Skeletal muscle satellite cell (primary cell): ENCODE measurements around the gene DOLPP1.
"Not testable (repeated sequence)": the region's sequence is repeated elsewhere in the genome, so short reads cannot be mapped to it uniquely, and the experiment has no call there.

Experiments
- H3K27me3 ChIP-seq: 2 replicates; pipeline ENCODE4 v1.7.0; 2013; ENCODE audit warnings: low read length; ENCODE audit not compliant: control insufficient read depth, insufficient read depth
- H3K36me3 ChIP-seq: 2 replicates; pipeline ENCODE4 v1.7.0; 2013; ENCODE audit warnings: mild to moderate bottlenecking, control low read depth, low read length; ENCODE audit not compliant: insufficient read depth
- H3K4me1 ChIP-seq: 2 replicates; pipeline ENCODE4 v1.7.0; 2013; ENCODE audit warnings: low read length; ENCODE audit not compliant: control insufficient read depth, insufficient read depth
- H3K4me2 ChIP-seq: 2 replicates; pipeline ENCODE4 v1.7.0; 2013; ENCODE audit warnings: mild to moderate bottlenecking, low read length
- H3K4me3 ChIP-seq: 2 replicates; pipeline ENCODE4 v1.7.0; 2013; ENCODE audit warnings: low read length
- H3K9ac ChIP-seq: 2 replicates; pipeline ENCODE4 v1.7.0; 2013; ENCODE audit warnings: mild to moderate bottlenecking, low read depth, low read length, moderate library complexity
- H3K9me3 ChIP-seq: replicated peaks from 2 replicates; pipeline ENCODE4 v1.7.0; 2013; ENCODE audit warnings: mild to moderate bottlenecking, control low read depth, low read length

The DOLPP1 gene

GRCh38 chr9:129122976-129123375 lies 42.1 kb downstream of the DOLPP1 start:
- H3K27me3 ChIP-seq, H3K9me3 ChIP-seq, H3K4me3 ChIP-seq, H3K9ac ChIP-seq, H3K4me2 ChIP-seq: not testable (repeated sequence)
- peaks cover 34% of the 10 kb centered on the region for H3K36me3 ChIP-seq
- peaks cover 18% of the 10 kb centered on the region for H3K4me1 ChIP-seq

- no peak overlapping the region for H3K9ac ChIP-seq
- H3K4me1 ChIP-seq = peaks cover 18% of the 10 kb centered on the region
- H3K36me3 ChIP-seq = peaks cover 35% of the 10 kb centered on the region
These were observed 43.7 kb downstream of the DOLPP1 start for GRCh38 chr9:129124506-129125069.

GRCh38 chr9:129125478-129125877 lies 44.6 kb downstream of the DOLPP1 start:
- Histone ChIP-seq H3K36me3 (peaks cover 37% of the 10 kb centered on the region), H3K27me3 (no peaks in the 10 kb centered on the region), H3K9me3 (no peaks in the 10 kb centered on the region), H3K4me3 (no peak overlapping the region), H3K4me1 (peaks cover 18% of the 10 kb centered on the region), H3K9ac (no peak overlapping the region), H3K4me2 (no peak overlapping the region)

More at GRCh38 chr9:129124506-129125069, 43.7 kb downstream of the DOLPP1 start:
- H3K27me3 ChIP-seq = no peaks in the 10 kb centered on the region
- H3K9me3 ChIP-seq = no peaks in the 10 kb centered on the region
- H3K4me2 ChIP-seq = no peak overlapping the region
- no peak overlapping the region for H3K4me3 ChIP-seq

- Histone ChIP-seq H3K9ac (no peak overlapping the region), H3K4me1 (peaks cover 4% of the 10 kb centered on the region), H3K36me3 (peaks cover 39% of the 10 kb centered on the region)
These were observed 46.1 kb downstream of the DOLPP1 start for GRCh38 chr9:129126749-129127618.

GRCh38 chr9:129128689-129129088 lies 47.8 kb downstream of the DOLPP1 start:
- Histone ChIP-seq H3K9me3 (no peaks in the 10 kb centered on the region), H3K4me3 (no peak overlapping the region), H3K9ac (no peak overlapping the region), H3K4me1 (peaks cover 3% of the 10 kb centered on the region), H3K4me2 (no peak overlapping the region), H3K27me3 (no peaks in the 10 kb centered on the region), H3K36me3 (peaks cover 33% of the 10 kb centered on the region)

More at GRCh38 chr9:129126749-129127618, 46.1 kb downstream of the DOLPP1 start:
- H3K4me3 ChIP-seq = no peak overlapping the region
- H3K27me3 ChIP-seq = no peaks in the 10 kb centered on the region
- no peaks in the 10 kb centered on the region for H3K9me3 ChIP-seq
- no peak overlapping the region for H3K4me2 ChIP-seq

GRCh38 chr9:129130271-129130670 lies 49.4 kb downstream of the DOLPP1 start:
- H3K27me3 ChIP-seq, H3K9me3 ChIP-seq, H3K4me2 ChIP-seq, H3K4me3 ChIP-seq, H3K9ac ChIP-seq, H3K4me1 ChIP-seq: not testable (repeated sequence)
- peaks cover 24% of the 10 kb centered on the region for H3K36me3 ChIP-seq

- peaks cover under 1% of the 10 kb centered on the region for H3K4me1 ChIP-seq
These were observed 49.9 kb downstream of the DOLPP1 start for GRCh38 chr9:129130791-129131190.

GRCh38 chr9:129131300-129132145 lies 50.6 kb downstream of the DOLPP1 start:
- no peak overlapping the region for H3K4me2 ChIP-seq
- no peaks in the 10 kb centered on the region for H3K9me3 ChIP-seq
- H3K36me3 ChIP-seq = peaks cover 33% of the 10 kb centered on the region
- no peaks in the 10 kb centered on the region for H3K4me1 ChIP-seq
- no peak overlapping the region for H3K9ac ChIP-seq
- no peak overlapping the region for H3K4me3 ChIP-seq
- H3K27me3 ChIP-seq = no peaks in the 10 kb centered on the region

More at GRCh38 chr9:129130791-129131190, 49.9 kb downstream of the DOLPP1 start:
- Histone ChIP-seq H3K9ac (no peak overlapping the region), H3K9me3 (no peaks in the 10 kb centered on the region), H3K4me3 (no peak overlapping the region), H3K27me3 (no peaks in the 10 kb centered on the region), H3K4me2 (no peak overlapping the region), H3K36me3 (peaks cover 29% of the 10 kb centered on the region)

- Histone ChIP-seq H3K27me3 (no peaks in the 10 kb centered on the region), H3K36me3 (peaks cover 26% of the 10 kb centered on the region), H3K4me2 (no peak overlapping the region), H3K4me3 (no peak overlapping the region), H3K4me1 (peaks cover 1% of the 10 kb centered on the region), H3K9ac (no peak overlapping the region), H3K9me3 (no peaks in the 10 kb centered on the region)
These were observed 52.2 kb downstream of the DOLPP1 start for GRCh38 chr9:129133082-129133481.

- peaks cover 27% of the 10 kb centered on the region for H3K36me3 ChIP-seq
These were observed 54.6 kb downstream of the DOLPP1 start for GRCh38 chr9:129135476-129135875.

GRCh38 chr9:129136446-129137035 lies 55.6 kb downstream of the DOLPP1 start:
- no peak overlapping the region for H3K4me3 ChIP-seq
- H3K9me3 ChIP-seq = no peaks in the 10 kb centered on the region
- no peak overlapping the region for H3K4me2 ChIP-seq
- no peaks in the 10 kb centered on the region for H3K27me3 ChIP-seq
- peaks cover 32% of the 10 kb centered on the region for H3K4me1 ChIP-seq
- no peak overlapping the region for H3K9ac ChIP-seq
- peaks cover 22% of the 10 kb centered on the region for H3K36me3 ChIP-seq

More at GRCh38 chr9:129135476-129135875, 54.6 kb downstream of the DOLPP1 start:
- peaks cover 22% of the 10 kb centered on the region for H3K4me1 ChIP-seq
- H3K4me2 ChIP-seq = no peak overlapping the region
- no peaks in the 10 kb centered on the region for H3K9me3 ChIP-seq
- H3K9ac ChIP-seq = no peak overlapping the region
- no peaks in the 10 kb centered on the region for H3K27me3 ChIP-seq
- H3K4me3 ChIP-seq = no peak overlapping the region
